ENCODE data around the gene CADM1.

Gene CADM1

GRCh38 chr11:115198321-115198741 is 305.9 kb downstream of the CADM1 start:
- DNase-seq = no peak

DNA sequence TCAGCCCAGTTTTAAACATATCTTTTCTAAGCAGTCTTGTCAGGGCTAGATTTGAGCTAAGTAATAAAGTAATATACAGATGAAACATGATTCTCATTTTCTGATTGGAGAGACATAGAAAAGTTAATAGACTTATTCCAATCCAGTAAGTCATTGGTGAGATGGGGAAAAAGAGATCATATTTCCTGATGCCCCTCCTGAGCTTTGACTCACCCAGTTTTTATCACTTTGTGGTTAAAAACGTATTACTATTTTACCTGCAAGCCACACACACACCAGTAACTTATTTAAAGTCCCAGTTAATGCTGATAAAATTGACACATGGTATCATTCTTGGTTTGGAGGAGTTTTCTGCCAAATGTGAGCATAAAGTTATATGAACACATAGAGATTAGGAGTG is 306.8 kb downstream of the CADM1 start:
- no peak for DNase-seq

DNA sequence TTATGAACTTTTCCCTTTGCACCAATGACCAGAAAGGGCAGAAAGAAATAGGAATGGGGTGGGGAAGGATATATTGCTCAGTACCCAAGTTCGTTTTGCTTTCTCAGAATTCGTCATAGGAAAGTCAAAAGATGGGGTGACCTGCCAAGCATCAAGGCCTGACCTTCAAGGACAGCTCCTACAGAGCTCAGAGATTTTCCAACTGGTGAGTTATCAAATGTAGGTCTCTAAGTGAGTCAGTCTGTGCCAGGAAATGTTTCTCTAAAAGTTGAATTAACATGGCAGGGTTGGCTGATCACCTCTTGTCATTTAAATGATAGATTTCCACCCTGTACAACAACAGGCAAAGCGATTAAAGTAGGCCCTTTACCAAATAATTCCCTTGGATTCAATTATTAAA is 307.2 kb downstream of the CADM1 start:
- no peak for DNase-seq

- DNase-seq = no peak
These were observed 309.5 kb downstream of the CADM1 start for GRCh38 chr11:115194802-115195110.

DNA sequence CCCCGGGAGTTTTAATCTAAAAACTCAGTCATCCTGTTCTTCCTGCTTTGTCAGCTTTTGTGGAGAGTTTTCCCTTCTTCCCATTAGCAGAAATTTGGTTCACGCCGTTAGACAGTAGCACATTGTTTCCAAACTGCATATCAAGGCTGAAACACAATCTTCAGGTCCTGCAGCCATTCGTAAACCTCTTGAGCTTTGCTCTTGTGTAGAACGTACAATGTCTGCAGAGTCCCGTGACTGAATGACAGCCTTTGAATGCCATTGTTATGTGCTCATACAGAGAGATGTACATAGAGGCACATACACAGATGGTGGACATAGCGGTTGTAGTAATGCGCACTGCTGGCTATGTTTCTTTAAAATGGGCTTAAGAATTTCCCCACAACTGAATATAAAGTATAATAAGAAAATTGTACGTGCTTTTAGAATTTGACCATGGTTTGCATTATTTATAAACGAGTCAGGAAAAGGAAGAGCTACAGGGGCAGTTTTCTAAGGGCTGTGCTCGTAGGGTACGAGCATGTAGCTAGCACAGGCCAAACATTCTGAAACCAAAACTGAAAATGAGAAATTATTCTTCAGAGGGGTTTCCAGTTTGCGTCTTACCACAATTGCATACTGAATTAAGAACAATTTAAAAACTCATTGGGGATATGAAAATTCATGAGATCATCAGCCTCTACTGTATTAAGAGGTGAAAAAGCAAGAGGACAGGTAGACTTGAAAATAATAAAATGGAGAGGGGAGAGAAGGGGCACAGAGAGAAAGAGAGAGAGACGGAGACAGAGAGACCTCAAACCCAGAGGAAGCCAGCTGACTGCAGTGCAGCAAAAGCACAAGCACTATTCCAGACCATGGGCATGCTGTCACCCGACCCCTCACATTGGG is 310.1 kb downstream of the CADM1 start:
- DNase-seq = no peak

- DNase-seq = no peak
These were observed 312.5 kb downstream of the CADM1 start for GRCh38 chr11:115191761-115192160.

- peak in 1 of 2 experiments; percentile 16 for DNase-seq
These were observed 314.0 kb downstream of the CADM1 start for GRCh38 chr11:115190196-115190595.

DNA sequence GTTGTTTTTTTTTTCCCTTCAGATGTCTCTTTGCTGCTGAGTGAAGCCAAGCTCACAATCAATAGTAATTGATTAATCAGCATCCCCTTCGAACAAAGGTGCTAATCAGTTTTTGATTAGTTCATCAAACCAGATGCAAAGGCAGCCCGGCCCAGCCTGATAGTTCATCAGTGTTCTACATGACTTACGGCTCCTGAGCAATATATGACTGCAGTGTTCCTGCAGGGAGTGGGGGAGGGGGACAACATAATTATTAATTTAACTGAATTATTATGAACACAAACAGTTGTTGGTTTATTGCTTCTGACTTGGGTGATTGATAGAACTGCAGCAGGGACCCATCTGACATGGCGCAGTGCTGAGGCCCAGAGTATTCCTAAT is 315.3 kb downstream of the CADM1 start:
- no peak for DNase-seq

GRCh38 chr11:115188188-115188897 is 315.9 kb downstream of the CADM1 start:
- peak; percentile 64 to 85 for DNase-seq

- no peak for DNase-seq
These were observed 318.3 kb downstream of the CADM1 start for GRCh38 chr11:115185931-115186330.

GRCh38 chr11:115185507-115185906 is 318.7 kb downstream of the CADM1 start:
- no peak for DNase-seq

- DNase-seq = no peak
These were observed 319.3 kb downstream of the CADM1 start for GRCh38 chr11:115184901-115185300.

DNA sequence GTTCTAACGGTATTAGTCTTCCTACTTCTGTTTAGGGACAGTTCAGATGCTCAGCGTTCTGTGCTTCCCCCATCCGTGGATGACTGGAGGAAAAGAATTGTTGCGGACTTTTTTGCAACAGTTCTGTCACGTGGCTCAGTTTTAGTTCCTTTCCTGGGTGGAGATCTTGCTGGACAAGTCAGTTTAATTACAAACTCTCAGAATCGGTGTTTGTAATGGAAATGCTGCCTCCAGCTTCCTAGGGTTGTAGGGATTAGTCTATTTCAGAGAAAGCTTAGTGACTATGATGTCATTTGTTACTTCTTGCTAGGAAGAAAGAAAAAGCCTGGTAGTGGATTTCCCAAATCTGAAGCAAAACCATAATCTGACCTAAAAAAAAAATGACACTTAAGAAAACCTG is 320.4 kb downstream of the CADM1 start:
- DNase-seq = no peak

DNA sequence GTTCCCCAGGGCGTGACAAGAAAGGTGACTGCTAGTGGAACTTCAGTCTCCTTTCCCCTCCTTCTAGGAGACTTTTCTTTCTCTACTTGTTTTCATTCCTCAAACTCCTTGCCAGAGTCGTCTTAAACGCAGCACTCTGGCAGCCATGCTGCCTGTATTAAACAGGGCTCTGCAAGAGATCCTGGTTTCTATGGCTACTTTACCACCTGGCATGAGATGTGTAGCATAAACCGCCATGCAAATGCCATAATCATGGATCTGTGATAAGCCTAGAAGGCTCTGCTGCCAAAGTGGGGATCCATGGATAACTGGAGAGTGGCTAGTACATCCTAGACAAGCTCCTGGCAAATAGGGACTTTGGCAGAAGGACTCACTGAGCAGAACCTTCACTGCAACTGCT is 321.1 kb downstream of the CADM1 start:
- DNase-seq = no peak

GRCh38 chr11:115182282-115182955 is 321.8 kb downstream of the CADM1 start:
- peak in 1 of 2 experiments; percentile 16 for DNase-seq

DNA sequence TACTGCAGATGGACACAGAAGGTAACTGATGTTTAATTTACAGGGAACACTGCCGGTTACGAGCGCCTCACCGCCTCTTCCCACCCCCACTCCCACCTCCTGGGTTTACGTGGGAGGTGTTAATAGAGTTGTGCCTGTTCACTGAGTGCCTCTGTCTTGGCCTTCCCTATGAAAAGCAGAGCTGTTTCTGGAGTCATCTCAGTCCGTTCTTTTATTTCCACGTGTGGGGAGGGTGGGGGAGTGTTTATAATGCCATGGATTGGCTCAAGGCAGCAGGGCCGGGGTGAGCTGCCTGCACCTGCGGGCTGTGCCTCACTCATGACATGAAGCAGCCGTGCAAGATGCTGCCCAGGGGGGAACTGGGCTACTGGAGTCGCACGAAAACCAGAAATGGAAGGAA is 322.7 kb downstream of the CADM1 start:
- no peak for DNase-seq

- peak in 1 of 2 experiments; percentile 67 for DNase-seq
These were observed 323.9 kb downstream of the CADM1 start for GRCh38 chr11:115180272-115180671.

DNA sequence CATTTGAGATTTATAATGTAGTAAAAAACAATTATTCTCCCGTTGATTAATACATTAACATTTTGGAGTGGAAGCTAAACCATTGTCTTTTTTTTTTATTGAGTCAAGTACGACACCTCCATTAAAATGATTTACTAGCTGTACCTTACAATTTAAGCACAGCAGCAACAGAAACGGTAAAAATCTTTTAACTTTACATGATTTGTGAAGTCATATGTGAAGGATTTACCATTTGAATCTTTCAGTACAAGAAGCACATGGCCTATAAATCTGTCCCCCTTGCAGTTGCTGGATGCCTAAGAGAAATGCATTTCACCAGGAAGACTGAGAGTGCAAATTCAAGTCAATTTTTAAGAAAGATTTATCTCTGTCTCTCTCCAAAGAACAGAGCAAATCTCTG is 324.6 kb downstream of the CADM1 start:
- no peak for DNase-seq

DNA sequence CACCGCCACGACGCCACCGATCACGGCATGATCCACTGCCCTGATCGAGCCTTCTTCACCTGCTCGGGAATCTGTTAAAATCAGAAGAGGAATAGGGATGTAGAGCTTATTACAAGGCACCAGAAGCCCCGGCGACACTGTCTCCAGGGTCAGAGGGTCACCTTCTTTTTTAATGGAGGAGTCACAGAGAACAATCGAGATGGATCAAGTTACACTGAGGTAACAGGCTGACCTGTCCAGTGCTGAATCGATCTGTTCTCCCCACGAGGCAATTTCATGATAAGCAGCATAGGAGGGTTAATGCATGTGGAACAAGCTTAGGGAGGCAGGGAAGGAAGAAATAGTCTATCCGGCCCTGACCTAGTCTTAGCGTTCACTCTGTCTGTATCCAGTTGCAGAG is 325.5 kb downstream of the CADM1 start:
- no peak for DNase-seq

GRCh38 chr11:115173136-115173535 is 331.1 kb downstream of the CADM1 start:
- no peak for DNase-seq

DNA sequence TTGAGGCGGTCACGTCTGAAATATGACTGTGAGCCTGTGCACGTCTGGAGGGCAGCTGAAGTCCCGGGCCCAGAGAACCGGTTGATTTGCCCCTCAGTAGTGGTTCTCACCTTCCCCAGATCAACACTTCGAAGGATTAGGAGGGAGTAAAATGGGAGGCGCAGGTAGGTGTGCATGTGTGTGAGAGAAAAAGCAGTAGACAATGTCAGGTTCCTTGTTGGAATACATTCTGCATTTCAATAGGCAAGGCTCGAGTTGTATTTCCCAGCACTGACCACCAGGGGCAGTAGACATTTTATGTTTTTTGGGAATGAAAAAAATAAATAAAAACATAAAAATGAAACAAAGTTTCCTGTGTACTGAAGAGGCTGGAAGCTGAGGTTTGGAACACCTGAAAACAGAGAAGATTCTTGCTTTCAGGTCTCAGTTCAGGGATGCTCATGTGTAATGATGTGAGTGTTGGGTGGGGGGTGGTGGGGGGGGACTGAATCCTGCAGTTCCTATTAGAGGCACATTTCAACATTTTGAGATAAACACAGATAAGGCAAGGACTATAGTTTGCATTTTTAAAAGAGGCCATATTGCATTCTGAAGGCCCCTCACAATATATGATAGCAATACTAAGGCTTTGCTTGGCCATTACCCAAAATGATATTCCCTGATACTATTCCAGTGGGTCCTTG is 333.9 kb downstream of the CADM1 start:
- peak in 1 of 2 experiments; percentile 25 for DNase-seq

DNA sequence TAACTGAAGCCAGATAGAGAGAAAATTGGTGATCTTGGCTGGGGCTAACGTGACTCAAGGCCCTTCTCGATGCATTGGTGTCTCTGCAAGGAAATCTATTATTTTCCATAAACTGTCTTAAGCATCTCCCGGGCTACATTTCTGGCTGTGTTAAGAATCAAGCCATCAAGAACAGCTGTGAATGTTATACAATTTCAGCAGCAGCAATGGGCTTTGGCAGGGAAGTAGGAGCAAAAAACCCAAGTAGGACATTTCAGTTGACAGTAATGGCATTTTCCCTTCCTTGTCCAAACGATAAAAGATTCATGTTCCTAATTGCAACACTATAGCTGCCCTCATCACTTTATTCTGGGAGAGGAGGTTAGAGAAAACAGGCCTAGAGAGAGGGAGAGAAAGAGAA is 335.0 kb downstream of the CADM1 start:
- no peak for DNase-seq

- DNase-seq = no peak
These were observed 335.5 kb downstream of the CADM1 start for GRCh38 chr11:115168686-115169085.

All from NCI-H524 (cell line).